IPS-11a (cell line): Measurements from ENCODE around the gene CEP83.
A peak's percentile ranks its signal among the peaks of the same experiment; 100 is the strongest.
"Not testable (repeated sequence)": the region's sequence is repeated elsewhere in the genome, so short reads cannot be mapped to it uniquely, and the experiment has no call there.

Source experiments
- H3K4me3 ChIP-seq: one replicate; pipeline ENCODE4 v1.5.1; 2013; ENCODE audit warnings: low read depth, low read length, control low read depth

Gene CEP83

DNA sequence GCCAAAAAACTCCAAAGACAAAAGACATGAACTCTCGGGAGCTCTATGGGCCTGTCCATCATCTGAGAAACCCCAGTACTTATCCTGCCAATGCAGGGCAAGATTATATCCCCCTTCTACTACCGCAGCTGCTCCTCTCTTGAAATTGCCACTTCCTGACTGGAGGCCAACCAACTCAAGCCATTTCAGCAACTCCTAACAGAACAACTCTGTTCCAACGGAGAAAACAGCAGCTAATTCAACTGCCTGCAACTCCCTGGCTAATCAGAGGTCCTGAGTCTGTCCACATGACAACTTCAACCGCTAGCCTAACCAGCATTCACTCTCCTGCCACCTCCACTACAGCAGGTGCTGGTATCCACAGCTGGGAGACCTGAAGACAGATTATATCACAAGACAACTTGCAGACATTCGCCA lies 24.1 kb downstream of the CEP83 start:
- no peak overlapping the region for H3K4me3 ChIP-seq

DNA sequence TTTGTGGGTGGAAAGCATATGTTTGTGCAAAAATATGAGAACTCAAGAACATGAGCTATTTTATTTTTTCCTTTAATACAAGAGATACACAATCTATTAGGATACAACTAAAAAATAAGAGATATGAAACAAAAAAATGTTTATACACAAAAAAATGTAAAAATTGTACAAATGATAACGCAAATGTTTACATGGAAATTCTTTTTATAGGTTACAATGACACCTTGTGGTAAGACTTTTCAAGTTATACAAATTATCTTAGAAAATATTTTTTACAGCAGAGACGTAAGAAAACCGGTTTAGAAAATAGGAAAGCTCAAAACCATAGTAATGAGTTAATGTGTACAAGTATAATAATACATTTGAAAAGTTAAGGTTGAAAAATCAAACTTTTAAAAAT lies 25.5 kb downstream of the CEP83 start:
- no peak overlapping the region for H3K4me3 ChIP-seq

DNA sequence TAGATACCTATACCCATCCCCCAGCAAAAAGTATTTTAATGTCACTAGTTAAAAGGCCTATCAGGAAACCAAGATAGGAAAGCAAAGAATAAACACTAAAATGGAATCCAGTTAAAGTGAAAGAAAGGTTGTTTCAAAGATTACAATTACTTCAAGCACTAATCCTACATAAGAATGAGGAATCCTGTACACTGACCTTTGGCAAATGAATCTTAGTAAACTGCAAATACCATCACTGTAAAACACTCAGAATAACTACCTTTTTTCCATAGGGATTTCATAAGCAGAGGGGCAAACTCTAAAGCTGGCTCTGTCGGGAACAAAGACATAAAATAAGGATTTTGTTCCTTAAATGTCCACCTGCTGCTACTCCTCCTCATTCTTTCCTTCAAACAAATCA lies 25.9 kb downstream of the CEP83 start:
- no peak overlapping the region for H3K4me3 ChIP-seq

DNA sequence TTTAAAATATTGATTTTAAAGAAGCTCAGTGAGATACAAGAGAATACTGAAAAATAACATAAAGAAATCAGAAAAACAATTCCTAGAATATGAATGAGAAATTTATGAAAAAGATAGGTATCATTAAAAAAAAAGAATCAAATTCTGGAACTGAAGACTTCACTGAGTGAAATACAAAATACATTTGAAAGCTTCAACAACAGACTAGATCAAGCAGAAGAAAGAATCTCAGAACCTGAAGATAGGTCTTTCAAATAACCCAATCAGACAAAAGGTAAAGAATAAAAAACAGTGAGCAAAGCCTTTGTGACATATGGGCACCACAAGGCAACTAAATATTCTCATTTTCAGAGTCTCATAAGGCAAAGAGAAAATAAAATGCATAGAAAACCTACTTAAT lies 29.4 kb downstream of the CEP83 start:
- no peak overlapping the region for H3K4me3 ChIP-seq

DNA sequence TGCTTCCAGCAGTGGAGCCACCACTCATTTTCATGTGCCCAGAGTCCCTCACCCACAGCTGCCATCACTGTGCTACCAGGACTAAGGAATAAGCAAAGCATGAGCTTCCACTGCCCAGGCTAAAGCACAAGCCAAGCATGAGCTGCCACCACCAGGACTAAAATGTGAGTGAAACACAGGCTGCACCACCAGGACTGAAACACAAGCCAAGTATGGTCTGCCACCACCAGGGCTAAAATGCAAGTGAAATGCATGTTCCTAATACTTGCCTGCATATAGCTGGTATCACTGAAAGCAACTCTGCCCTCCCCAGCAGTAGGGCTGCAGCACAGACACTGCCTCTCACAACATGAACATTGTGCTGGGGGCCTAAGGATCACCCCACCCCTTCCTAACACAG lies 30.0 kb downstream of the CEP83 start:
- H3K4me3 ChIP-seq = no peak overlapping the region

DNA sequence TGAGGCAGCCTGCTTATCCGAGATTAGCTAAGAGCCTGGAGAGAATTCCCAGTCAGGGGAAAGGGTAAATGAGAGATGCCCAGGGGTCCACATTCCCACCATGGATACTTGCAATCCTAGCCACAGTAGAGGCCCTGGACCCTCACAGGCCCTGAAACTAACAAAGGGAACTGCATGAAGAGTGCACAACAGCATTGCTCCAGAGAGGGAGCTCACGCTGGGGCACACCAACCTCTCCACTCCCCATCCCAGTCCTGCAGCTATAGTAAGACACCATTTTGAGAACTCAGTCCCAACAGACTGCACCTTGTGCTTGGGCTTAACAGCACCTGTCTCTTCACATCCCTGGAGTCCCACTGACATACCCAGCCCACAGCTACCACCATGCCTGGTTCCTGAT lies 30.5 kb downstream of the CEP83 start:
- no peak overlapping the region for H3K4me3 ChIP-seq

DNA sequence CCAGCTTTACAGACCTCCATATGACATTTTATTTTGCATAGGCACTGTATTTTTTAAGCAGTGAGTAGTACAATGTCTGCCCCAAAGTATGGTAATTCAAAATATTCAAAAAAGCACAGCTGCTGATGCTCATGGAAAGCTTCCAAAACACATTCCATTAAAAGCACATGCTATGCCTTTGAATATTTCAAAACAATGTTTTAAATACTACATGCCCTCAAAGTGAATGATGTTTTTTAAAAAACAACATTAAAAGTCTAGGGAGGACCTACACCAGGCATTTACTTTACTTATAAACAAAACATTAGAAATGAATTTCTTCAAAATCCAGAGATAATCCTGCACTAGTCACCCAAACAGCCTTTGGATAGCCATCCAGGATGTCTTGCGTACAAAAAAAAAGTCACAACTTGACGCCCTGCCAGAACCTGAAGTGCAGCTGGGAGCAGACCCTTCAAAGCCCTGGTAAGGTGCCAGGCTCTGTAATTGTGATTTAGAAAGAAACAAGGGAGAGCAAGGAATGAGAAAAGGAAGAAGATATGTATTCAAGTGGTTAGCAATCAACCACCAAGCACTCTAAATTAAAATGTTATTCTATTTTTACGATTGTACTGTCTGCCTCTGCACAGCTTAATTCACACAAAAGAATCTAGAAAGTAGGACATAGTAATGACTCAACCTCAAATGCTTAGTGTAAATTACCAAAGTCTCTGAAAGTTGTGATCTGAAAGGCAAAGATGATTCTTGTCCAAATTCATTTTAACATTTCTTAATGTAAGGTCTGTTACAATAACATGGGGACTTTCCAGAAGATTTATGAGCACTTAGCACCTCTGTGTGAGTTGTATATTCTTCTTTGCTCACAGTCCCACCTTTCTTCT lies 31.9 kb downstream of the CEP83 start:
- no peak overlapping the region for H3K4me3 ChIP-seq

DNA sequence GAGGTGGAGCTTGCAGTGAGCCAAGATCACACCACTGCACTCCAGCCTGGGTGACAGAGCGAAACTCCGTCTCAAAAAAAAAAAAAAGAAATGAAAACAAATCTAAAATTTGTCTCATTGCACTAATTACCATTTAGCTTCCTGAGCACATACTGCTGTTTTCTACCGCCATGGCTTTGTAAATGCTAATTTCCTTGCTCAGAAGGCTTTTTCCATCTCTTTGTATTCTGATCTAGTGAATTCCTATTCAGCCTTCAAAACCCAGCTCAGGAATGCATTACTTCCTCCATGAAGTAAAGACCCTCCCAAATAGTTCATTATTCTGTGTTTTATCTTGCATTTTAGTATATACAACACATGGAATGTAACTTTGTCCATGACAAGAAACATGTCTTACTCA lies 33.6 kb downstream of the CEP83 start:
- H3K4me3 ChIP-seq = no peak overlapping the region

DNA sequence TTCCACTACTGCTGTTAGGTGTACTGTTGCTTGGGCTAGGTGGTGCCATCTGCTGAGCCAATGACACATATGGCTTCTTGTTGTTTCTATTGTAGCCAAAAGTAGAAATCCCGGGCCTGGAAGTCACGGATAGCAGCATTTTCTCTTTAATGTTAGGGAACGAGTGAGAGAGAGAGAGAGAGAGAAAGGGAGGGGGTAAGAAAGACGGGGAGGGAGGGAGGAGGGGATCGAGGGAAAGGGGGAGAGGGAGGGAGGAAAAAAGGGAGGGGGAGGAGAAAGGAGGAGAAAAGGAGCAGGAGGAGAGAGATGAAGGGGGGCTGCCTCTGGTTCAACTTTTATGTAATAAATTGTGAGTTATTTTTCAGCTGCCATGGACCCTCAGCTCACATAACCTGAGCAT lies 34.8 kb downstream of the CEP83 start:
- H3K4me3 ChIP-seq = not testable (repeated sequence)

DNA sequence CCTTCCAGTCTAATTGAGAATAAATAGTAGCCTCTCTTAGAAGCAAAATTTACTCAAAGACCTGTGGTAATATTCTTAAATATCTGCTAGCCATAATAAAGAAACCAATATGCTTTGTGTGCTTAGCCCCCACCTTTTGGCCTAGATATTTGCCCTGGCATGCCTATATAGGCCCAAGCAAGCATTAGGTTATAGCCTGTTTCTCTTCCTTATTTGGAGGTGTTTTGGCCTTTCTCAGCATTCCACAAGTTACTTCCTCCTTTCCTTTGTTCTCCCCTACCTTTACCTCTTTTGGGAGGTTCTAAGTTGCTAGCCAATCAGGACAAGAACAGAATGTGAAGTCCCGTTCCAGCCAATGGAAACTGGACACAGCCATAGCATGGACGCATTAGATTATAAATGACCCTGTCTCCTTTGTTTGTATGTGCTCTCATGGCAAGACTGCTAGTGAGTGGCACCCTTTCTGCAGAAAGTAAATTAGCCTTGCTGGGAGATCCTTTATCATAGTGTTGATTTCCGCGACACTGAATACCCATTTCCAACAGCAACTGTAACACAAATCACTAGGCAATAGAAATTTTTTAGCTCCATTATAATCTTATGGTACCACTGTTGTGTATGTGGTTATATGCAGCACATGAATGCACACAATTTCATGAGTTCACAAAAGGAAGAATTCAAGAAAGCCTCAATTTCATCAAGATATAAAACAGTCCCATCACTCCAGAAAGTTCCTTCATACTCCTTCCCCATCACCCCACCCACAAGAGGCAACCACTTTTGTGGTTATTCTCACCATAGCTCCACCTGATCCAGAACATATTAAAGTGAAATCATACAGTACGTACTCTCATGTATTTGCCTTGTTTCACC lies 37.6 kb downstream of the CEP83 start:
- H3K4me3 ChIP-seq = no peak overlapping the region

DNA sequence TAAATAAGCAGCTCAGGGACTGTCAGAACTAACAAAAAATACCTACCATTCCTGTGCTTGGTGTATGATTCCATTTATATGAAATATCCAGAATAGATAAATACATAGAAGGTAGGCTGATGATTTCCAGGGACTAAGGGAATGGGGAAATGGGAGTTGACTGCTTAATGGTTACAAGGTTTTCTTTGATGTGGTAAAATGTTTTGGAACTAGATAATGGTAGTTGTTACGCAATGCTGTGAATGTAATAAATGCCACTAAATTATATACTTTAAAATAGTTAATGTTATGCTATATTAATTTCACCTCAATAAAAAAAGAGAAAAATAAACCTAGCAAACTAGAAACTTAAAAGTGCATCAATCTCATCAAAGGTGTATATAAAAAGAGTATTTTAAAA lies 41.1 kb downstream of the CEP83 start:
- H3K4me3 ChIP-seq = no peak overlapping the region

DNA sequence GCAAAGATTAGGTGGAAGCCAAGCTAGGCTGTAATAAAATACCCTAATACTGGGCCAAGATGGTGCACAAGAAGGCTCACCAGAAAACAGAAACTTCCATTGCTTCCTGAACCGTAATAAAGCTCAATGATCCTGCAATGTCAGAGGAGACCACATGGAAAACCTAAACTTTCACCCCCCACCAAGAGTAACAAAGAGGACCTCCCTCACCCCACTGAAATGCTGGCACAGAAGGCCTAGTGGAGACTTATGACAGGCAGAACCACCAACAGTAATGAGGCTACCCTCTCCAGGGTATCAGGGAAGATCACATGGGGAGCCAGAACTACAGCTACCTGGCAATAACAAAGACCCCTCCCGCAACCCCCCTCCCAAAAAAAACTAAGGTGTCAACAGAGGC lies 43.1 kb downstream of the CEP83 start:
- no peak overlapping the region for H3K4me3 ChIP-seq

DNA sequence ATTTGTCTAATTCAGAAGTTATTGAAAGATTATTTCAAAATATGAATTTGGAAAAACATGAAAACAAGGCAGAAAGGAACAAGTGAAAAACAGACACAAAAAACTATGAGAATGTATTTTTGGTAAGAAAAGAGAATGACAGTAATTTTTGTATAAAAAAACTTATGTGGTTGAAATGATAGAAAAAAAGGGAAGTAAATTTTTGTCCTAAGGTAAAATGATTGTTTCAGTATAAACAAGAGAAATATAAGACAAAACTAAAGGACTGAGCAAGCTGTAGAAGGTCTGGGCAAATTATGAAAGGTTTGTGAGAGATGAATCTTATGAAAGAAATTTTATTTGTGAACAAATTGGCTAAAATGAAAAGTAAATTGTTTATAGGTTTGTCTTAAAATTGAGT lies 44.6 kb downstream of the CEP83 start:
- H3K4me3 ChIP-seq = no peak overlapping the region

DNA sequence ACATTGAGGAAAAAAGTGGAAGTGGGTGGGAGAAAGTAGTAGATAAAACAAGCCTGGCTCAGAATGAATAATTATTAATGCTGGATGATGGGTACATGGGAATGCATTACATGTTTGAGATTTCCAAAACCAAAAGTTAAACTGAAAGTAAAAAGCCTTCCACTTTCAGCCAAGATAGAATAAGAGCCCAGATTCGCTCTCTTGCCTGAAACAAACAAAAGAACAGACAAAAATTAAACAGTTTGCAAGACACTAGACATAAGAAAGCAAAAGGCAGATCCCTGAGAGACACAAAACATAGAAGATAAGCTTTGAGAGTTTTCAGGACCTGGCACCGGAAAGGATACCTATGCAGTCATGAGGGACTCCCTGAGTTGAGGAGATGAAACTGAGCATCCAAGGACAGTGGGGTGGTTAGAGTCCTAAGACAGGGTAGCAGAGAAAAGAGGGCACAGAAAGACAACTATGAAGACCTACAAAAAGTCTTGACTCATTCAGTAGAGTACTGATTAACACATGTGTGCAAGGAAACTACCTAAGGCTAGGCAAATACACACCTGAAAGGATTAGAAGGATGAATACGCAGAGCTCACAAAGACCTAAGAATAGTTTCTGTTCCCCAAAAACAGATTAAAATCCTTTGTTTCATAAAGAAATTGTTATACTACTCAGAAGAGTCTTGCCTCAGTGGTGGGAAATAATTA lies 54.1 kb downstream of the CEP83 start:
- no peak overlapping the region for H3K4me3 ChIP-seq

DNA sequence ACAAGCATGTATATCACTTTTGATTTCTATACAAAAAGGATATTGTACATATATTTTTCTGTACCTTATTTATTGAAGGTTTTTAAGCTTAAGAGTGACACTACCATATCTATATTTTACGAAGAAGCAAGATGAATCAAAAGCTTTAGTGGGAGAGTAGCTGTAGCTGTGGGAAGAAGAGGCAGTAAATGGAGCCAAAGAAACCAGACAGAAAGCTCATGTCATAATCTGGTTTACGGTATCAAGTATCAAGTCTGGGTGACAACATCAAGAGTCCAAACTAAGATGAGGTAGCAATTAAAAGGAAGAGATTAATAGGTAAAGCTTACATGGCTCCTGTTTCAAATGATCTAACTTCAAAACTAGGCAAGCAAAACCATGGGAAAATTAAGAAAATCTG lies 54.8 kb downstream of the CEP83 start:
- H3K4me3 ChIP-seq = no peak overlapping the region

DNA sequence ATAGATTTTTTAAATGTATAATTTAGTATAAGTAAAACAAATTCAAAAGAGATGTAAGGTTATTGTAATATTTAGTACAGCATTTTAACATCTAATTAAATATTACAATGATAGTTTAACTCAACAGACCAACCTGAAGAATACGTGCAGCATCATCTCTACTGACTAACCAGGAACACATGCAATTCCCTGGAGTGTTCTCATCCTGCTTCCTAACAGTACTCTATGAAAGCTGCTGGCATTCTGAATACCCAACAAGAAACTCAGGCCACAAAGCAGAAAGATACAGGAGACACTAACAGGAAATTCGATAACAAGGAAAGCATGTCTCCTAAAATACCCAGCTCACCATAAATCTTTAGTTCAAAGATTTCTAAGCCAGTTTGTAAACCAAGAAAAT lies 58.3 kb downstream of the CEP83 start:
- no peak overlapping the region for H3K4me3 ChIP-seq

DNA sequence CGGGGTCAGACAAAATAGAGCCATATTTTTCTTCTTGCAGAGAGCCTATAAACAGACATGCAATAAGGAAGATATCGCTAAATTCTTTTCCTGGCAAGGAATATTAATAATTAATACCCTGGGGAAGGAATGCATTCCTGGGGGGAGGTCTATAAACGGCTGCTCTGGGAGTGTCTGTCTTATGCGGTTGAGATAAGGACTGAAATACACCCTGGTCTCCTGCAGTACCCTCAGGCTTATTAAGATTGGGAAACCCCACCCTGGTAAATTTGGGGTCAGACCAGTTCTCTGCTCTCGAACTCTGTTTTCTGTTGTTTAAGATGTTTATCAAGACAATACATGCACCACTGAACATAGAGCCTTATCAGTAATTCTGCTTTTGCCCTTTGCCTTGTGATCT lies 61.0 kb downstream of the CEP83 start:
- H3K4me3 ChIP-seq = not testable (repeated sequence)

DNA sequence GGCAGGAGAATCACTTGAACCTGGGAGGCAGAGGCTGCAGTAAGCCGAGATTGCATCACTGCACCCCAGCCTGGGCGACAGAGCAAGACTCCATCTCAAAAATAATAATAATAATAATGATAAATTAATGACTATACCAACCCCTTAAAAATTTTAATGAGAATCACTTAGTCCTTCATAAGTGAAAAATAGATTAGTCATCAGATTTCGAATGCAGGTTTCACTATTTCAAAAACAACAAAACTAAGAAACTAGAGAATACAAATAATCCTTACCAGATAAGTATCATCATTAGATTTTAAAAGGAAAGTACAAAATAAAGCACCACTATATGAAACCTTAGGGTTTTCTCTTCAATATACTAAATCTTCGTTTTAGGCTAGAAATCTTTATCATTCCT lies 62.3 kb downstream of the CEP83 start:
- no peak overlapping the region for H3K4me3 ChIP-seq

DNA sequence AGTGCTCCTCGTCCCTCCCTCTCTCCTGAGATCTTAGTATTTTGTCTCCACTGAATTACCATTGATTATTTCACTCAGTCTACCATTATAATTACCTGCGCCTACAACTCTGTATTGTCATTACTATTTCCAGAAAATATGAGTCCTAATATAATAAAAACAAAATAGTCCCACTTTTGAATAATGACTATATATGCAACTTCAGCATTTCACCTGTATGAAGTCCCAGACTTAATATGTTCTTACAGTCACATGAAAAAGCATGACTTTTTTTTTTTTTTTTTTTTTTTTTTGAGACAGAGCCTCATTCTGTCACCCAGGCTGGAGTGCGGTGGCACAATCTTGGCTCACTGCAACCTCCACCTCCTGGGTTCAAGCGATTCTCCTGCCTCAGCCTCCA lies 63.7 kb downstream of the CEP83 start:
- not testable (repeated sequence) for H3K4me3 ChIP-seq

DNA sequence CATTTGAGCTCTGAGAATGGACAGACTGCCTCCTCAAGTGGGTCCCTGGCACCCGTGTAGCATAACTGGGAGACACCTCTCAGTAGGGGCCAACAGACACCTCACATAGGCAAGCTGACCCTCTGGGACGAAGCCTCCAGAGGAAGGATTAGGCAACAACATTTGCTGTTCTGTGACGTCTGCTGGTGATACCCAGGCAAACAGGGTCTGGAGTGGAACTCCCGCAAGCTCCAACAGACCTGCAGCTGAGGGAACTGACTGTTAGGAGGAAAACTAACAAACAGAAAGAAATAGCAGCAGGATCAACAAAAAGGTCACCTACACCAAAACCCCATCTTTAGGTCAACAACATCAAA lies 69.6 kb downstream of the CEP83 start:
- no peak overlapping the region for H3K4me3 ChIP-seq

DNA sequence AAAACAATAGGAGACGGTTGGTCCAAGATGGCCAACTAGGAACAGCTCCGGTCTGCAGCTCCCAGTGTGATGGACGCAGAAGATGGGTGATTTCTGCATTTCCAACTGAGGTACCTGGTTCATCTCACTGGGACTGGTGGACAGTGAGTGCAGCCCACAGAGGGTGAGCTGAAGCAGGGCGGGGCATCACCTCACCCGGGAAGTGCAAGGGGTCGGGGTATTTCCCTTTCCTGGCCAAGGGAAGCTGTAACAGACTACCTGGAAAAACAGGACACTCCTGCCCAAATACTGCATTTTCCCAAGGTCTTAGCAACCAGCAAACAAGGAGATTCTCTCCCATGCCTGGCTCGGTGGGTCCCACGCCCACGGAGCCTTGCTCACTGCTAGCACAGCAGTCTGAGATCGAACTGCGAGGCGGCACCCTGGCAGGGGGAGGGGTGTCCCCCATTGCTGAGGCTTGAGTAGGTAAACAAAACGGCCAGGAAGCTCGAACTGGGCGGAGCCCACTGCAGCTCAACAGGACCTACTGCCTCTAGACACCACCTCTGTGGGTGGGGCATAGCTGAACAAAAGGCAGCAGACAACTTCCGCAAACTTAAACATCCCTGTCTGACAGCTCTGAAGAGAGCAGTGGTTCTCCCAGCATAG lies 70.1 kb downstream of the CEP83 start:
- H3K4me3 ChIP-seq = peak overlapping the region; percentile 33
